Measurements from ENCODE around the gene PYROXD2. TPM values are rescaled to one million over a fixed set of nuclear protein-coding genes. Genes with fewer than 3 reads are reported as not detected.

Gene PYROXD2
- total and polyA plus RNA-seq, 7 experiments from 2014 or later, result 5.6 to 37.1 (median 19.8) TPM

- ChIA-PET CTCF (no interaction called here), POLR2A (no interaction called here)
- H3K9me3 Mint-ChIP-seq, result no peaks in the 10 kb centered on the region
- H3K27me3 Mint-ChIP-seq, result no peaks in the 10 kb centered on the region
- Histone ChIP-seq H3K9me3 (ENCODE audit: control insufficient read depth in 2 of 3, low read length in 3 of 3) (no peaks in the 10 kb centered on the region), H3K27me3 (ENCODE audit: control insufficient read depth in 2 of 2, insufficient read depth in 2 of 2, low read length in 2 of 2) (no peaks in the 10 kb centered on the region), H3K27ac (ENCODE audit: low read depth, low read length) (no peak overlapping the region), H3K36me3 (ENCODE audit: control insufficient read depth in 2 of 3, insufficient read depth in 3 of 3, low read length in 3 of 3) (peaks cover 0 to 23% (median 0%) of the 10 kb centered on the region in 3 experiments), H3K4me3 (ENCODE audit: low read length) (no peak overlapping the region), H3K4me1 (ENCODE audit: control insufficient read depth in 2 of 2, insufficient read depth in 2 of 2, low read length in 2 of 2) (no peaks in the 10 kb centered on the region)
- peaks cover 0 to 4% (median 0%) of the 10 kb centered on the region in 7 donors for H3K4me1 Mint-ChIP-seq
- no peak overlapping the region for H3K4me3 Mint-ChIP-seq
- DNase-seq (no peak), ATAC-seq (no peak)
- H3K27ac Mint-ChIP-seq, result peak overlapping the region in 2 of 9 donors; percentile 21 to 52
- peaks cover 0 to 52% (median 33%) of the 10 kb centered on the region in 5 donors for H3K36me3 Mint-ChIP-seq
- intact Hi-C loops (cut with micrococcal nuclease), result no loop called here
Measured at GRCh38 chr10:98399784-98400183, 15.2 kb downstream of the PYROXD2 start.

- H3K9me3 ChIP-seq (ENCODE audit: control insufficient read depth in 2 of 3, low read length in 3 of 3), result no peaks in the 10 kb centered on the region
- no peak overlapping the region for H3K27ac ChIP-seq (ENCODE audit: low read depth, low read length)
- intact Hi-C loops (cut with micrococcal nuclease), result no loop called here
- Mint-ChIP-seq H3K4me1 (peaks cover 2 to 18% (median 8%) of the 10 kb centered on the region in 7 donors), H3K4me3 (no peak overlapping the region), H3K27ac (no peak overlapping the region), H3K9me3 (peaks cover 0 to 1% (median 0%) of the 10 kb centered on the region in 11 donors), H3K36me3 (peaks cover 1 to 51% (median 27%) of the 10 kb centered on the region in 5 donors), H3K27me3 (no peaks in the 10 kb centered on the region)
- peaks cover 0 to 2% of the 10 kb centered on the region in 2 donors for H3K4me1 ChIP-seq (ENCODE audit: control insufficient read depth in 2 of 2, insufficient read depth in 2 of 2, low read length in 2 of 2)
- no peaks in the 10 kb centered on the region for H3K27me3 ChIP-seq (ENCODE audit: control insufficient read depth in 2 of 2, insufficient read depth in 2 of 2, low read length in 2 of 2)
- no peak overlapping the region for H3K4me3 ChIP-seq (ENCODE audit: low read length)
- DNase-seq (no peak), ATAC-seq (no peak)
- H3K36me3 ChIP-seq (ENCODE audit: control insufficient read depth in 2 of 3, insufficient read depth in 3 of 3, low read length in 3 of 3), result peaks cover 0 to 32% (median 0%) of the 10 kb centered on the region in 3 experiments
- CTCF ChIA-PET, result no interaction called here
- POLR2A ChIA-PET, result no interaction called here
Measured at GRCh38 chr10:98397089-98397600, 17.8 kb downstream of the PYROXD2 start.

GRCh38 chr10:98396096-98397063 lies 18.6 kb downstream of the PYROXD2 start:
- no peak overlapping the region for H3K4me3 ChIP-seq (ENCODE audit: low read length)
- H3K27ac ChIP-seq (ENCODE audit: low read depth, low read length), result no peak overlapping the region
- H3K27me3 ChIP-seq (ENCODE audit: control insufficient read depth in 2 of 2, insufficient read depth in 2 of 2, low read length in 2 of 2), result no peaks in the 10 kb centered on the region
- Mint-ChIP-seq H3K9me3 (peaks cover 0 to 1% (median 0%) of the 10 kb centered on the region in 11 donors), H3K36me3 (peaks cover 1 to 51% (median 22%) of the 10 kb centered on the region in 5 donors), H3K27ac (no peak overlapping the region), H3K4me3 (no peak overlapping the region), H3K4me1 (peaks cover 6 to 22% (median 15%) of the 10 kb centered on the region in 7 donors), H3K27me3 (no peaks in the 10 kb centered on the region)
- DNase-seq (no peak), ATAC-seq (no peak)
- H3K4me1 ChIP-seq (ENCODE audit: control insufficient read depth in 2 of 2, insufficient read depth in 2 of 2, low read length in 2 of 2), result peaks cover 4 to 10% of the 10 kb centered on the region in 2 donors
- ChIA-PET CTCF (no interaction called here), POLR2A (no interaction called here)
- H3K36me3 ChIP-seq (ENCODE audit: control insufficient read depth in 2 of 3, insufficient read depth in 3 of 3, low read length in 3 of 3), result peaks cover 0 to 32% (median 0%) of the 10 kb centered on the region in 3 experiments
- H3K9me3 ChIP-seq (ENCODE audit: control insufficient read depth in 2 of 3, low read length in 3 of 3), result no peaks in the 10 kb centered on the region
- intact Hi-C loops (cut with micrococcal nuclease), result no loop called here

- Histone ChIP-seq H3K4me3 (ENCODE audit: low read length) (no peak overlapping the region), H3K36me3 (ENCODE audit: control insufficient read depth in 2 of 3, insufficient read depth in 3 of 3, low read length in 3 of 3) (peaks cover 0 to 32% (median 0%) of the 10 kb centered on the region in 3 experiments), H3K27me3 (ENCODE audit: control insufficient read depth in 2 of 2, insufficient read depth in 2 of 2, low read length in 2 of 2) (no peaks in the 10 kb centered on the region), H3K4me1 (ENCODE audit: control insufficient read depth in 2 of 2, insufficient read depth in 2 of 2, low read length in 2 of 2) (peaks cover 15 to 24% of the 10 kb centered on the region in 2 donors), H3K9me3 (ENCODE audit: control insufficient read depth in 2 of 3, low read length in 3 of 3) (no peaks in the 10 kb centered on the region), H3K27ac (ENCODE audit: low read depth, low read length) (no peak overlapping the region)
- no peak overlapping the region for H3K4me3 Mint-ChIP-seq
- peaks cover 1 to 48% (median 16%) of the 10 kb centered on the region in 5 donors for H3K36me3 Mint-ChIP-seq
- CTCF ChIA-PET, result no interaction called here
- ATAC-seq, result no peak
- H3K27ac Mint-ChIP-seq, result peak overlapping the region in 1 of 9 donors; percentile 6
- intact Hi-C loops (cut with micrococcal nuclease), result no loop called here
- no peaks in the 10 kb centered on the region for H3K27me3 Mint-ChIP-seq
- H3K4me1 Mint-ChIP-seq, result peaks cover 16 to 37% (median 29%) of the 10 kb centered on the region in 7 donors
- H3K9me3 Mint-ChIP-seq, result peaks cover 0 to 1% (median 0%) of the 10 kb centered on the region in 11 donors
- POLR2A ChIA-PET, result no interaction called here
- no peak for DNase-seq
Measured at GRCh38 chr10:98394851-98395440, 20.0 kb downstream of the PYROXD2 start.

- intact Hi-C loops (cut with micrococcal nuclease), result no loop called here
- no peak for DNase-seq
Measured at GRCh38 chr10:98391578-98391991, 23.4 kb downstream of the PYROXD2 start.

GRCh38 chr10:98391065-98391464 lies 23.9 kb downstream of the PYROXD2 start:
- H3K27me3 Mint-ChIP-seq, result no peaks in the 10 kb centered on the region
- peaks cover 1 to 37% (median 19%) of the 10 kb centered on the region in 5 donors for H3K36me3 Mint-ChIP-seq
- DNase-seq (no peak), ATAC-seq (peak; percentile 55)
- H3K36me3 ChIP-seq (ENCODE audit: control insufficient read depth in 2 of 3, insufficient read depth in 3 of 3, low read length in 3 of 3), result peaks cover 0 to 23% (median 0%) of the 10 kb centered on the region in 3 experiments
- no peak overlapping the region for H3K27ac ChIP-seq (ENCODE audit: low read depth, low read length)
- H3K4me3 Mint-ChIP-seq, result peak overlapping the region in 9 of 10 donors; percentile 38 to 86 (median 61)
- H3K27me3 ChIP-seq (ENCODE audit: control insufficient read depth in 2 of 2, insufficient read depth in 2 of 2, low read length in 2 of 2), result no peaks in the 10 kb centered on the region
- H3K9me3 Mint-ChIP-seq, result peaks cover 0 to 1% (median 0%) of the 10 kb centered on the region in 11 donors
- peaks cover 17 to 42% (median 34%) of the 10 kb centered on the region in 7 donors for H3K4me1 Mint-ChIP-seq
- POLR2A ChIA-PET, result no interaction called here
- intact Hi-C loops (cut with micrococcal nuclease), result no loop called here
- no peak overlapping the region for H3K4me3 ChIP-seq (ENCODE audit: low read length)
- peaks cover 15 to 25% of the 10 kb centered on the region in 2 donors for H3K4me1 ChIP-seq (ENCODE audit: control insufficient read depth in 2 of 2, insufficient read depth in 2 of 2, low read length in 2 of 2)
- H3K27ac Mint-ChIP-seq, result no peak overlapping the region
- CTCF ChIA-PET, result no interaction called here
- no peaks in the 10 kb centered on the region for H3K9me3 ChIP-seq (ENCODE audit: control insufficient read depth in 2 of 3, low read length in 3 of 3)

More at GRCh38 chr10:98391578-98391991, 23.4 kb downstream of the PYROXD2 start:
- H3K4me3 ChIP-seq (ENCODE audit: low read length), result no peak overlapping the region
- H3K27ac Mint-ChIP-seq, result peak overlapping the region in 1 of 9 donors; percentile 11
- no peaks in the 10 kb centered on the region for H3K27me3 Mint-ChIP-seq
- H3K9me3 ChIP-seq (ENCODE audit: control insufficient read depth in 2 of 3, low read length in 3 of 3), result no peaks in the 10 kb centered on the region
- peaks cover 1 to 37% (median 21%) of the 10 kb centered on the region in 5 donors for H3K36me3 Mint-ChIP-seq
- no peaks in the 10 kb centered on the region for H3K27me3 ChIP-seq (ENCODE audit: control insufficient read depth in 2 of 2, insufficient read depth in 2 of 2, low read length in 2 of 2)
- CTCF ChIA-PET, result no interaction called here
- POLR2A ChIA-PET, result no interaction called here
- peaks cover 17 to 42% (median 34%) of the 10 kb centered on the region in 7 donors for H3K4me1 Mint-ChIP-seq
- H3K36me3 ChIP-seq (ENCODE audit: control insufficient read depth in 2 of 3, insufficient read depth in 3 of 3, low read length in 3 of 3), result peaks cover 0 to 25% (median 0%) of the 10 kb centered on the region in 3 experiments
- peak; percentile 72 for ATAC-seq
- H3K4me1 ChIP-seq (ENCODE audit: control insufficient read depth in 2 of 2, insufficient read depth in 2 of 2, low read length in 2 of 2), result peaks cover 15 to 25% of the 10 kb centered on the region in 2 donors
- H3K27ac ChIP-seq (ENCODE audit: low read depth, low read length), result no peak overlapping the region
- H3K9me3 Mint-ChIP-seq, result peaks cover 0 to 1% (median 0%) of the 10 kb centered on the region in 11 donors
- peak overlapping the region in 9 of 10 donors; percentile 34 to 86 (median 61) for H3K4me3 Mint-ChIP-seq
